HepG2 (cell line): ENCODE measurements around the gene ABO. TPM values are rescaled to one million over a fixed set of nuclear protein-coding genes. Genes with fewer than 3 reads are reported as not detected.
"Not testable (repeated sequence)": the region's sequence is repeated elsewhere in the genome, so short reads cannot be mapped to it uniquely, and the experiment has no call there.

Experiments used
- ATAC-seq: fragments of 200-7000 bp; cut with Tn5 transposase; 3 replicates; pipeline ENCODE4 v1.9.1; 2020; ENCODE audit warnings: mild to moderate bottlenecking, moderate library complexity
- BruUV-seq: library from RNA; stranded (reverse); fragments of 400-500 nt; replicated peaks from 2 replicates; lab custom pipeline; 2021; lab: Mats Ljungman, UMichigan
- CTCF ChIA-PET: fragments of 300-600 bp; formaldehyde crosslinking; extraction: SDS; loops from one replicate; lab custom pipeline; 2021; ENCODE audit warnings: low total read pairs, inconsistent platforms, low intra/inter-chr PET ratio; lab: Yijun Ruan, JAX
- POLR2A ChIA-PET: fragments of 350-600 bp; sonication (Branson Sonifier 250); formaldehyde crosslinking; loops from one replicate; lab custom pipeline; 2020; ENCODE audit warnings: antibody characterized with exemption, inconsistent platforms; lab: Yijun Ruan, JAX
- DNase-seq: peaks from one replicate; pipeline ENCODE4 v3.0.0-alpha.2; 2015; ENCODE audit warnings: low spot score
- FAIRE-seq: peaks from 3 replicates; lab custom pipeline; 2011; peaks lifted over from hg19 to GRCh38; lab: Jason Lieb, UNC
- H2AFZ ChIP-seq: one replicate; pipeline ENCODE4 v1.6.1; 2011; ENCODE audit warnings: low read length, inconsistent platforms
- H3K27ac ChIP-seq: fragments of 300-600 bp; 3 replicates; pipeline ENCODE4 v1.8.0; 2011; ENCODE audit warnings: mixed run types, mild to moderate bottlenecking, mixed read lengths, low read length, inconsistent platforms; ENCODE audit not compliant: insufficient read depth; ENCODE audit errors: extremely low read length
- H3K27me3 ChIP-seq, 2 experiments: fragments of 200-600 bp in 1 of 2; 2 replicates in 1 of 2; 3 replicates in 1 of 2; pipeline versions ENCODE4 v1.6.0 to v1.8.0; 2011; ENCODE audit warnings: low read length in 2 of 2, mild to moderate bottlenecking in 2 of 2, moderate library complexity in 2 of 2, inconsistent platforms in 1 of 2; ENCODE audit not compliant: insufficient read depth in 2 of 2, control insufficient read depth in 1 of 2
- H3K36me3 ChIP-seq, 2 experiments: fragments of 200-600 bp in 1 of 2; replicated peaks in 1 of 2; 2 replicates in 1 of 2; 3 replicates in 1 of 2; pipeline versions ENCODE4 v1.5.1 to v1.8.0; 2011; ENCODE audit warnings: low read length in 2 of 2, inconsistent platforms in 1 of 2; ENCODE audit not compliant: insufficient read depth in 2 of 2, control insufficient read depth in 1 of 2
- H3K4me1 ChIP-seq: 2 replicates; pipeline ENCODE4 v1.5.1; 2012; ENCODE audit warnings: low read length, inconsistent platforms; ENCODE audit not compliant: insufficient read depth
- H3K4me2 ChIP-seq: 2 replicates; pipeline ENCODE4 v1.6.0; 2011; ENCODE audit warnings: low read depth, low read length, inconsistent platforms
- H3K4me3 ChIP-seq, 3 experiments: fragments of 200-600 bp in 1 of 3; sonication (generic), shearing (Covaris generic) in 1 of 3; replicated peaks in 1 of 3; 2 replicates each; pipeline ENCODE4 v1.5.1; 2011 to 2016; ENCODE audit warnings: low read length in 3 of 3, inconsistent platforms in 2 of 3, low read depth in 2 of 3, mild to moderate bottlenecking in 2 of 3, control low read depth in 1 of 3, mixed read lengths in 1 of 3; ENCODE audit not compliant: insufficient read depth in 1 of 3
- H3K79me2 ChIP-seq: one replicate; pipeline ENCODE4 v1.6.1; 2011; ENCODE audit warnings: low read length, inconsistent platforms; ENCODE audit not compliant: insufficient read depth
- H3K9ac ChIP-seq: 2 replicates; pipeline ENCODE4 v1.6.0; 2011; ENCODE audit warnings: mild to moderate bottlenecking, low read depth, low read length, inconsistent platforms; ENCODE audit not compliant: insufficient read depth
- H3K9me3 ChIP-seq: 2 replicates; pipeline ENCODE4 v1.5.1; 2012; ENCODE audit warnings: mild to moderate bottlenecking, low read length
- H4K20me1 ChIP-seq: 2 replicates; pipeline ENCODE4 v1.6.0; 2011; ENCODE audit warnings: inconsistent platforms, mild to moderate bottlenecking, low read length, moderate library complexity; ENCODE audit not compliant: insufficient read depth
- ARNT ChIP-seq: fragments of 450-650 bp; IDR thresholded peaks from 2 replicates; pipeline ENCODE4 v1.6.1; 2017
- CREB1 ChIP-seq, 2 experiments: fragments of 450-650 bp in 1 of 2; IDR thresholded peaks; 2 replicates each; pipeline ENCODE4 v1.6.1; 2016 to 2017; ENCODE audit warnings: control low read depth in 1 of 2, mild to moderate bottlenecking in 1 of 2, missing compliant biosample characterization in 1 of 2, missing genetic modification characterization in 1 of 2
- HBP1 ChIP-seq: IDR thresholded peaks from 2 replicates; pipeline ENCODE4 v1.6.1; 2016; ENCODE audit warnings: low read depth, control low read depth
- NCOA5 ChIP-seq: sonication (generic); formaldehyde crosslinking; IDR thresholded peaks from 2 replicates; pipeline ENCODE4 v1.4.0; 2020; ENCODE audit warnings: missing genetic modification reagents
- TGIF2 ChIP-seq: IDR thresholded peaks from 2 replicates; pipeline ENCODE4 v1.6.1; 2016; ENCODE audit warnings: control low read depth, missing compliant biosample characterization
- ZBTB42 ChIP-seq: sonication (generic); formaldehyde crosslinking; IDR thresholded peaks from 2 replicates; pipeline ENCODE4 v1.5.0; 2020; ENCODE audit warnings: mild to moderate bottlenecking, missing genetic modification reagents
- ZNF12 ChIP-seq: sonication (generic); formaldehyde crosslinking; IDR thresholded peaks from 2 replicates; pipeline ENCODE4 v1.5.0; 2020; ENCODE audit warnings: missing genetic modification reagents
- ZNF292 ChIP-seq: sonication (generic); formaldehyde crosslinking; IDR thresholded peaks from 2 replicates; pipeline ENCODE4 v1.8.1; 2022; ENCODE audit warnings: mild to moderate bottlenecking, low read depth, missing genetic modification reagents, borderline replicate concordance
- ZNF562 ChIP-seq: sonication (generic); formaldehyde crosslinking; IDR thresholded peaks from 2 replicates; pipeline ENCODE4 v1.8.0; 2022; ENCODE audit warnings: missing genetic modification reagents, borderline replicate concordance
- ZNF790 ChIP-seq: sonication (generic); formaldehyde crosslinking; IDR thresholded peaks from 2 replicates; pipeline ENCODE4 v1.8.0; 2022; ENCODE audit warnings: missing genetic modification reagents, mild to moderate bottlenecking, borderline replicate concordance
- WGBS: methylation state at CpG from one replicate; pipeline ENCODE4 v1.1.6; 2017; ENCODE audit warnings: low lambda C conversion rate; 5-methylcytosine and 5-hydroxymethylcytosine counted together
- in situ Hi-C: cut with HindIII; loops from 2 replicates; pipeline ENCODE4 v1.10.0; 2017; ENCODE audit warnings: low pct_unique_long_range_greater_than_20kb; ENCODE audit not compliant: extremely low pct_ligation_motif_present
- intact Hi-C: fragments of 100-400 bp; cut with micrococcal nuclease; formaldehyde crosslinking; loops from one replicate; pipeline ENCODE4 v1.10.0; 2022; ENCODE audit not compliant: unreplicated experiment
- polyA plus RNA-seq, 8 experiments: library from polyadenylated mRNA; depleted of rRNA in 3 of 8; stranded (reverse) in 7 of 8; unstranded in 1 of 8; fragments of >200 nt; fragmentation: Illumina TruSeq in 4 of 8; extraction: Trizol in 4 of 8; gene quantifications; 2 replicates each; pipeline versions ENCODE4 v1.2.1 to v1.2.3, GENCODE V29; 2011 to 2016; ENCODE audit warnings: low read depth in 4 of 8, missing spikeins in 1 of 8, mixed read lengths in 1 of 8; ENCODE audit not compliant: insufficient read depth in 1 of 8
- total RNA-seq, 5 experiments: library from RNA; depleted of rRNA; stranded (reverse); fragments of >200 nt; fragmentation: Illumina TruSeq; extraction: Trizol; gene quantifications; 2 replicates each; pipeline ENCODE4 v1.2.3, GENCODE V29; 2016; ENCODE audit warnings: low read depth in 1 of 5

Gene ABO
- total and polyA plus RNA-seq, 2 of the 13 experiments (the other 11 are each of a cell fraction or from before 2014, with no cell fraction given) = not detected

- H3K36me3 ChIP-seq, CTCF ChIA-PET, H3K9me3 ChIP-seq, H3K79me2 ChIP-seq, BruUV-seq, H3K9ac ChIP-seq, H2AFZ ChIP-seq, POLR2A ChIA-PET, H3K4me2 ChIP-seq, H4K20me1 ChIP-seq, DNase-seq, H3K4me3 ChIP-seq, FAIRE-seq, H3K27ac ChIP-seq, intact Hi-C loops, H3K4me1 ChIP-seq, ATAC-seq, in situ Hi-C loops: not testable (repeated sequence)
- peaks cover 1 to 16% of the 10 kb centered on the region in 2 experiments; a peak in 2 of 5 replicates for H3K27me3 ChIP-seq
- 19% methylated on average over 13 of the region's 16 CpGs for WGBS
Measured at GRCh38 chr9:133299996-133300395, 25.0 kb upstream of the ABO start.

GRCh38 chr9:133294257-133294656 lies 19.3 kb upstream of the ABO start:
- intact Hi-C loops (no loop called here), in situ Hi-C loops (no loop called here)
- peaks cover 27% of the 10 kb centered on the region for H3K9me3 ChIP-seq
- no peak overlapping the region for H3K27ac ChIP-seq
- CTCF ChIA-PET = no interaction called here
- H4K20me1 ChIP-seq = no peaks in the 10 kb centered on the region
- H2AFZ ChIP-seq = no peak overlapping the region
- TF ChIP-seq HBP1 (CRISPR knock-in tag) (no peak), NCOA5 (no peak), ARNT (no peak), ZNF562 (CRISPR knock-in tag) (no peak), ZBTB42 (CRISPR knock-in tag) (no peak), TGIF2 (CRISPR knock-in tag) (no peak), ZNF790 (no peak), ZNF292 (no peak), ZNF12 (CRISPR knock-in tag) (no peak), CREB1 (IDR thresholded peaks at IDR 0.05) (no peak), CREB1 (CRISPR knock-in tag; IDR thresholded peaks at IDR 0.05) (no peak)
- no peak overlapping the region for H3K4me3 ChIP-seq
- H3K79me2 ChIP-seq = no peaks in the 10 kb centered on the region
- no peaks in the 10 kb centered on the region for H3K36me3 ChIP-seq
- no peaks in the 10 kb centered on the region for H3K4me1 ChIP-seq
- 0% methylated on average over 1 of the region's 1 CpG for WGBS
- ATAC-seq (no peak), DNase-seq (no peak), FAIRE-seq (no peak)
- no peak overlapping the region for H3K4me2 ChIP-seq
- H3K9ac ChIP-seq = no peak overlapping the region
- no TSS peak for BruUV-seq
- no peaks in the 10 kb centered on the region; a peak in 1 of 5 replicates for H3K27me3 ChIP-seq
- POLR2A ChIA-PET = no interaction called here
